KOPT-K1 (cell line): ENCODE data around the gene PLP1.
"Not testable (repeated sequence)": the region's sequence is repeated elsewhere in the genome, so short reads cannot be mapped to it uniquely, and the experiment has no call there.

Experiments used
- H3K27ac ChIP-seq: fragments of 200-600 bp; sonication (generic); 2 replicates; pipeline ENCODE4 v1.5.1; 2016; ENCODE audit warnings: antibody characterized with exemption, mild to moderate bottlenecking, low read depth, low read length; ENCODE audit not compliant: poor library complexity, severe bottlenecking
- H3K36me3 ChIP-seq: fragments of 200-600 bp; sonication (generic); 2 replicates; pipeline ENCODE4 v1.5.1; 2017; ENCODE audit warnings: antibody characterized with exemption, mild to moderate bottlenecking, low read length, moderate library complexity; ENCODE audit not compliant: insufficient read depth
- H3K9me3 ChIP-seq: fragments of 200-600 bp; sonication (generic); 2 replicates; pipeline ENCODE4 v1.5.1; 2017; ENCODE audit warnings: antibody characterized with exemption, low read length, mild to moderate bottlenecking; ENCODE audit not compliant: insufficient read depth, poor library complexity, severe bottlenecking

Gene PLP1

GRCh38 chrX:103766813-103767555 lies 9.7 kb upstream of the PLP1 start:
- H3K9me3 ChIP-seq, H3K27ac ChIP-seq, H3K36me3 ChIP-seq: not testable (repeated sequence)

GRCh38 chrX:103773445-103773844 lies 3.2 kb upstream of the PLP1 start:
- H3K36me3 ChIP-seq = no peaks in the 10 kb centered on the region
- no peak overlapping the region for H3K27ac ChIP-seq
- H3K9me3 ChIP-seq = no peaks in the 10 kb centered on the region

GRCh38 chrX:103774070-103774642 lies 2.5 kb upstream of the PLP1 start:
- no peaks in the 10 kb centered on the region for H3K36me3 ChIP-seq
- no peak overlapping the region for H3K27ac ChIP-seq
- H3K9me3 ChIP-seq = no peaks in the 10 kb centered on the region

- H3K27ac ChIP-seq = no peak overlapping the region
- H3K9me3 ChIP-seq = no peaks in the 10 kb centered on the region
- no peaks in the 10 kb centered on the region for H3K36me3 ChIP-seq
These were observed 2.6 kb downstream of the PLP1 start for GRCh38 chrX:103779141-103779789.

DNA sequence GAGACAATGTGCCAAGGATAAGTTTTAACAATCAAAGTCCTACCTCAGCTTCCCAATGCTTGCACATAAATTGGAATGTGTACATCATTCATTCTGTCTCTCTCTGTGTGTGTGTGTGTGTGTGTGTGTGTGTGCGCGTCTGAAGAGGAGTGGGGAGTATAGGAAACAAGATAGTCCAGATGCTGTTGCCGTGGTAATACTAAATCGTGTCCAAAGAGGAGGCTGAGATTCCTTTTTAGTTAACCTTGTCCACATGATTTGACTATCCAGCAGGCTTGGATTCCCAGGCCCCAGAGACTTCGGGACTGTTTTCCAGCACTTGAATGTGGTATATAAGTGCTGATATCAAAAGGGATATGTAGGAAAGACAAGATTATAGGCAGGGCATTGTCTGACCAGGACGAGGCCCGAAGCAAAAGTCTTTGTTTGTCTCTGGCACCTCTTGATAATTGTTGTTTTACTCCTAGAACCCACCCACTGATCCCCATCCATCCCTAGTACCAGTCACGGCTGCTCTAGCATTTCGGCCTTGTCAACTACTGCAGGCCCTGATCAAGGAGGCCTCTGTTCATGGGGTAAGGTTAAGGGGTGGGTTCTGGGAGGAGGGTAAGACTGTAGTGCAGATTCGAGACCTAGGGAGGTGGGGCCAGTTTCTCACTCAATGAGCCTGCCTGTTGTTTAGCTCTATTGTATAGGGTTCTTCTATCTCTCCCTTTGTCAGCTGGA lies 3.9 kb downstream of the PLP1 start:
- H3K9me3 ChIP-seq = no peaks in the 10 kb centered on the region
- H3K36me3 ChIP-seq = no peaks in the 10 kb centered on the region
- H3K27ac ChIP-seq = no peak overlapping the region

DNA sequence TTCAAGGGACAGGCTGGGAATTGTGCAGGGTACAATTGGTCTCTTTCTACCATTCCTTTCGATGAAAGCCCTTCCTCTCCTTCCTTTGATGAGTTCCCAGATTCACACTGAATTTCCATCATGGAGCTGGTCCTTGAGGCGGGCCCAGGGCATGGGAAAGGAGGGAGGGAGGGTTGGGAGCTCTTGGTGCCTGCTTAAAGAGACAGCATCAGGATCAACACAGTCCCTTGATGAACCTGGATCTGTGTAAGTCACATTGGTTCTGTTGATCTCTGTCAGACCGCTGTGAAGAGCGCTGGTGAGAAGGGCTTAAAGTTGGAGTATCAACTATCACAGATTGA lies 4.4 kb downstream of the PLP1 start:
- H3K27ac ChIP-seq = no peak overlapping the region
- no peaks in the 10 kb centered on the region for H3K9me3 ChIP-seq
- H3K36me3 ChIP-seq = no peaks in the 10 kb centered on the region

- Histone ChIP-seq H3K36me3 (no peaks in the 10 kb centered on the region), H3K27ac (no peak overlapping the region), H3K9me3 (no peaks in the 10 kb centered on the region)
These were observed 5.1 kb downstream of the PLP1 start for GRCh38 chrX:103781706-103782105.

DNA sequence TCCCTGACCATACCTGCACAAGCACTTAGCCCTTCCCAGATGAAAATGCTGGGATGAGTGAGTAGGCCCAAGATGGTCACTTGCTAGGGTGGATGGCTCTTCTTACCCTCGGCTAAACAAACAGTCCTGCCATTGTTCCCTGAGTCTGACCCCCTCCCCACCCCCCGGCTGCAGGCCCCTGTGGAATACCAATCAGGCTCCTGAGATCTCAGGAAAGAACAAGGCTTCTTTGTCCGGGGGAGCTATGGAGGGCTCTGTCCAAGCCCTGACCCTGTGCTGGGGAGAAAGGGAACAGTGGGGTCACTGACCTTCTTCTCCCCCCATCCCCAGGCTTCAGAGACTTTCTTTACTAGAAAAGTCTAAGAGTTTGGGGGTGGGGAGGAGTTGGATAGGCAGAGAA lies 6.0 kb downstream of the PLP1 start:
- H3K9me3 ChIP-seq = no peaks in the 10 kb centered on the region
- no peaks in the 10 kb centered on the region for H3K36me3 ChIP-seq

GRCh38 chrX:103783196-103783595 lies 6.6 kb downstream of the PLP1 start:
- Histone ChIP-seq H3K27ac (no peak overlapping the region), H3K9me3 (no peaks in the 10 kb centered on the region), H3K36me3 (no peaks in the 10 kb centered on the region)

More for the DNA sequence above, 6.0 kb downstream of the PLP1 start:
- H3K27ac ChIP-seq = no peak overlapping the region

DNA sequence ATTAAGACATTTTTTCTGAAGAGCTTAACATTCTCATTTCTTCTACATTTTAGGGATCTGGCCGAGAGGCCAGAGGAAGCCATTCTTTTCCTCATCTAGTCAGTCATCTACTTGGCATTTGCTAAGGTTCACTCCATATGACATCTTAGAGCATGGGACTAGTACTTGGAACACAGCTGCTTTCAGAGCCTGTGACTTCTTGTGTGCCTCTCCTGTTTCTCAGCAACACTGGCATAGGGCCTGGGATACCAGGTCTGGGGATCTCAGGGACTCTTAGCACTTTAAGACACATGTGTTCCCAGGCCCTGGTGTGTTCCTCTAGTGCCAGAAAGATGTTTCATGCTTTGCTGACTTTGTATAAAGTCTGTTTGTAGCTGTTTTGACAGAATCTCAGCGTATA lies 7.3 kb downstream of the PLP1 start:
- Histone ChIP-seq H3K36me3 (no peaks in the 10 kb centered on the region), H3K27ac (no peak overlapping the region), H3K9me3 (no peaks in the 10 kb centered on the region)

- Histone ChIP-seq H3K36me3 (no peaks in the 10 kb centered on the region), H3K9me3 (no peaks in the 10 kb centered on the region), H3K27ac (no peak overlapping the region)
These were observed 12.4 kb downstream of the PLP1 start for GRCh38 chrX:103789004-103789403.

DNA sequence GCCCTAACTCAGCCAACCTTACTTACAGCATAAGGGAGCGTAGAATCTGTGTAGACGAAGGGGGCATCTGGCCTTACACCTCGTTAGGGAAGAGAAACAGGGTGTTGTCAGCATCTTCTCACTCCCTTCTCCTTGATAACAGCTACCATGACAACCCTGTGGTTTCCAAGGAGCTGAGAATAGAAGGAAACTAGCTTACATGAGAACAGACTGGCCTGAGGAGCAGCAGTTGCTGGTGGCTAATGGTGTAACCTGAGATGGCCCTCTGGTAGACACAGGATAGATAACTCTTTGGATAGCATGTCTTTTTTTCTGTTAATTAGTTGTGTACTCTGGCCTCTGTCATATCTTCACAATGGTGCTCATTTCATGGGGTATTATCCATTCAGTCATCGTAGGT lies 14.6 kb downstream of the PLP1 start:
- no peaks in the 10 kb centered on the region for H3K36me3 ChIP-seq
- no peak overlapping the region for H3K27ac ChIP-seq
- H3K9me3 ChIP-seq = no peaks in the 10 kb centered on the region

GRCh38 chrX:103791826-103792485 lies 15.3 kb downstream of the PLP1 start:
- Histone ChIP-seq H3K27ac (no peak overlapping the region), H3K36me3 (no peaks in the 10 kb centered on the region)

GRCh38 chrX:103792916-103793544 lies 16.4 kb downstream of the PLP1 start:
- no peaks in the 10 kb centered on the region for H3K36me3 ChIP-seq
- no peaks in the 10 kb centered on the region for H3K9me3 ChIP-seq
- no peak overlapping the region for H3K27ac ChIP-seq

More at GRCh38 chrX:103791826-103792485, 15.3 kb downstream of the PLP1 start:
- H3K9me3 ChIP-seq = no peaks in the 10 kb centered on the region
